Activated naive CD4-positive, alpha-beta T cell treated with anti-CD3 and anti-CD28 coated beads, Interleukin-2, amount 50 U/mL, for 24 hours (primary cell): Measurements from ENCODE around the gene DOK5.
"Not testable (repeated sequence)": the region's sequence is repeated elsewhere in the genome, so short reads cannot be mapped to it uniquely, and the experiment has no call there.

ENCODE experiments used
- H3K27ac Mint-ChIP-seq: one replicate; pipeline ENCODE4 v1.8.0; 2021; ENCODE audit warnings: mild to moderate bottlenecking, mixed read lengths
- H3K27me3 Mint-ChIP-seq: one replicate; pipeline ENCODE4 v1.8.0; 2021; ENCODE audit warnings: mixed read lengths
- H3K36me3 Mint-ChIP-seq: one replicate; pipeline ENCODE4 v1.8.0; 2021; ENCODE audit warnings: mixed read lengths
- H3K4me1 Mint-ChIP-seq: one replicate; pipeline ENCODE4 v1.8.0; 2021; ENCODE audit warnings: mixed read lengths
- H3K4me3 Mint-ChIP-seq: one replicate; pipeline ENCODE4 v1.8.0; 2021; ENCODE audit warnings: mild to moderate bottlenecking, mixed read lengths
- H3K9me3 Mint-ChIP-seq: one replicate; pipeline ENCODE4 v1.8.0; 2021; ENCODE audit warnings: mixed read lengths

The DOK5 gene

GRCh38 chr20:54475334-54476168, at the start of gene DOK5:
Gene DOK5 (plus strand): TSS chr20:54475593. CDS start chr20:54475947, 354 bp downstream.
- peaks cover 54% of the 10 kb centered on the region for H3K27me3 Mint-ChIP-seq
- no peaks in the 10 kb centered on the region for H3K36me3 Mint-ChIP-seq
- no peaks in the 10 kb centered on the region for H3K9me3 Mint-ChIP-seq
- no peak within 1 kb of the TSS for H3K27ac Mint-ChIP-seq
- H3K4me3 Mint-ChIP-seq: no peak within 1 kb of the TSS
- H3K4me1 Mint-ChIP-seq: no peaks in the 10 kb centered on the region

GRCh38 chr20:54429364-54429763, 46.0 kb upstream of the DOK5 start:
- H3K36me3 Mint-ChIP-seq: no peaks in the 10 kb centered on the region
- H3K9me3 Mint-ChIP-seq: peaks cover 9% of the 10 kb centered on the region
- H3K4me1 Mint-ChIP-seq: no peaks in the 10 kb centered on the region
- H3K27ac Mint-ChIP-seq: no peak overlapping the region
- H3K27me3 Mint-ChIP-seq: peaks cover 10% of the 10 kb centered on the region
- H3K4me3 Mint-ChIP-seq: no peak overlapping the region

- H3K36me3 Mint-ChIP-seq: no peaks in the 10 kb centered on the region
- H3K4me3 Mint-ChIP-seq: no peak overlapping the region
- no peak overlapping the region for H3K27ac Mint-ChIP-seq
- peaks cover 7% of the 10 kb centered on the region for H3K27me3 Mint-ChIP-seq
- no peaks in the 10 kb centered on the region for H3K9me3 Mint-ChIP-seq
- no peaks in the 10 kb centered on the region for H3K4me1 Mint-ChIP-seq
Observed at GRCh38 chr20:54431156-54431944, 44.0 kb upstream of the DOK5 start.

- Mint-ChIP-seq H3K9me3 (no peaks in the 10 kb centered on the region), H3K36me3 (no peaks in the 10 kb centered on the region), H3K4me3 (no peak overlapping the region), H3K27ac (no peak overlapping the region), H3K27me3 (peaks cover 7% of the 10 kb centered on the region), H3K4me1 (no peaks in the 10 kb centered on the region)
Observed at GRCh38 chr20:54432966-54433365, 42.4 kb upstream of the DOK5 start.

GRCh38 chr20:54433636-54434035, 41.8 kb upstream of the DOK5 start:
- no peaks in the 10 kb centered on the region for H3K9me3 Mint-ChIP-seq
- H3K27me3 Mint-ChIP-seq: peaks cover 10% of the 10 kb centered on the region
- H3K36me3 Mint-ChIP-seq: no peaks in the 10 kb centered on the region
- H3K4me3 Mint-ChIP-seq: no peak overlapping the region
- H3K27ac Mint-ChIP-seq: no peak overlapping the region
- no peaks in the 10 kb centered on the region for H3K4me1 Mint-ChIP-seq

- Mint-ChIP-seq H3K4me1 (no peaks in the 10 kb centered on the region), H3K9me3 (no peaks in the 10 kb centered on the region), H3K27me3 (peaks cover 11% of the 10 kb centered on the region), H3K27ac (no peak overlapping the region), H3K36me3 (no peaks in the 10 kb centered on the region), H3K4me3 (no peak overlapping the region)
Observed at GRCh38 chr20:54434196-54434595, 41.2 kb upstream of the DOK5 start.

GRCh38 chr20:54435015-54435414, 40.4 kb upstream of the DOK5 start:
- H3K9me3 Mint-ChIP-seq: no peaks in the 10 kb centered on the region
- H3K36me3 Mint-ChIP-seq: no peaks in the 10 kb centered on the region

GRCh38 chr20:54436410-54436809, 39.0 kb upstream of the DOK5 start:
- not testable (repeated sequence) for H3K27ac Mint-ChIP-seq, H3K4me1 Mint-ChIP-seq, H3K9me3 Mint-ChIP-seq, H3K4me3 Mint-ChIP-seq, H3K36me3 Mint-ChIP-seq
- H3K27me3 Mint-ChIP-seq: peaks cover 14% of the 10 kb centered on the region

More at GRCh38 chr20:54435015-54435414, 40.4 kb upstream of the DOK5 start:
- Mint-ChIP-seq H3K4me3 (no peak overlapping the region), H3K4me1 (no peaks in the 10 kb centered on the region), H3K27ac (no peak overlapping the region), H3K27me3 (peaks cover 14% of the 10 kb centered on the region)

GRCh38 chr20:54438166-54438565, 37.2 kb upstream of the DOK5 start:
- H3K27ac Mint-ChIP-seq: no peak overlapping the region
- H3K27me3 Mint-ChIP-seq: peaks cover 18% of the 10 kb centered on the region
- H3K9me3 Mint-ChIP-seq: no peaks in the 10 kb centered on the region
- H3K4me3 Mint-ChIP-seq: no peak overlapping the region
- H3K36me3 Mint-ChIP-seq: no peaks in the 10 kb centered on the region
- no peaks in the 10 kb centered on the region for H3K4me1 Mint-ChIP-seq

GRCh38 chr20:54450207-54450606, 25.2 kb upstream of the DOK5 start:
- H3K27ac Mint-ChIP-seq: no peak overlapping the region
- H3K4me1 Mint-ChIP-seq: no peaks in the 10 kb centered on the region
- H3K9me3 Mint-ChIP-seq: peaks cover 12% of the 10 kb centered on the region
- no peaks in the 10 kb centered on the region for H3K36me3 Mint-ChIP-seq
- peaks cover 6% of the 10 kb centered on the region for H3K27me3 Mint-ChIP-seq
- H3K4me3 Mint-ChIP-seq: no peak overlapping the region

- no peaks in the 10 kb centered on the region for H3K36me3 Mint-ChIP-seq
- peaks cover 4% of the 10 kb centered on the region for H3K27me3 Mint-ChIP-seq
- H3K27ac Mint-ChIP-seq: no peak overlapping the region
- H3K4me1 Mint-ChIP-seq: no peaks in the 10 kb centered on the region
- H3K4me3 Mint-ChIP-seq: no peak overlapping the region
- H3K9me3 Mint-ChIP-seq: peaks cover 12% of the 10 kb centered on the region
Observed at GRCh38 chr20:54451171-54451570, 24.2 kb upstream of the DOK5 start.

- no peaks in the 10 kb centered on the region for H3K4me1 Mint-ChIP-seq
- H3K9me3 Mint-ChIP-seq: peaks cover 12% of the 10 kb centered on the region
- no peaks in the 10 kb centered on the region for H3K36me3 Mint-ChIP-seq
- peaks cover 9% of the 10 kb centered on the region for H3K27me3 Mint-ChIP-seq
- no peak overlapping the region for H3K27ac Mint-ChIP-seq
- H3K4me3 Mint-ChIP-seq: no peak overlapping the region
Observed at GRCh38 chr20:54452277-54452676, 23.1 kb upstream of the DOK5 start.

GRCh38 chr20:54454982-54455381, 20.4 kb upstream of the DOK5 start:
- Mint-ChIP-seq H3K27me3 (peaks cover 9% of the 10 kb centered on the region), H3K27ac (no peak overlapping the region), H3K36me3 (no peaks in the 10 kb centered on the region), H3K4me3 (no peak overlapping the region), H3K4me1 (no peaks in the 10 kb centered on the region), H3K9me3 (peaks cover 12% of the 10 kb centered on the region)

GRCh38 chr20:54456423-54456822, 19.0 kb upstream of the DOK5 start:
- H3K4me1 Mint-ChIP-seq: no peaks in the 10 kb centered on the region
- H3K9me3 Mint-ChIP-seq: peaks cover 12% of the 10 kb centered on the region
- peaks cover 7% of the 10 kb centered on the region for H3K27me3 Mint-ChIP-seq
- H3K27ac Mint-ChIP-seq: no peak overlapping the region
- H3K4me3 Mint-ChIP-seq: no peak overlapping the region
- no peaks in the 10 kb centered on the region for H3K36me3 Mint-ChIP-seq

GRCh38 chr20:54456961-54457360, 18.4 kb upstream of the DOK5 start:
- H3K27ac Mint-ChIP-seq: no peak overlapping the region
- H3K4me1 Mint-ChIP-seq: no peaks in the 10 kb centered on the region
- no peak overlapping the region for H3K4me3 Mint-ChIP-seq
- H3K36me3 Mint-ChIP-seq: no peaks in the 10 kb centered on the region
- H3K27me3 Mint-ChIP-seq: peaks cover 7% of the 10 kb centered on the region
- peaks cover 12% of the 10 kb centered on the region for H3K9me3 Mint-ChIP-seq

GRCh38 chr20:54458219-54458618, 17.2 kb upstream of the DOK5 start:
- H3K4me3 Mint-ChIP-seq: no peak overlapping the region
- H3K27me3 Mint-ChIP-seq: peaks cover 7% of the 10 kb centered on the region
- no peaks in the 10 kb centered on the region for H3K4me1 Mint-ChIP-seq
- peaks cover 4% of the 10 kb centered on the region for H3K9me3 Mint-ChIP-seq
- no peaks in the 10 kb centered on the region for H3K36me3 Mint-ChIP-seq
- no peak overlapping the region for H3K27ac Mint-ChIP-seq
